ENCODE data around the gene SMURF1.

DNA sequence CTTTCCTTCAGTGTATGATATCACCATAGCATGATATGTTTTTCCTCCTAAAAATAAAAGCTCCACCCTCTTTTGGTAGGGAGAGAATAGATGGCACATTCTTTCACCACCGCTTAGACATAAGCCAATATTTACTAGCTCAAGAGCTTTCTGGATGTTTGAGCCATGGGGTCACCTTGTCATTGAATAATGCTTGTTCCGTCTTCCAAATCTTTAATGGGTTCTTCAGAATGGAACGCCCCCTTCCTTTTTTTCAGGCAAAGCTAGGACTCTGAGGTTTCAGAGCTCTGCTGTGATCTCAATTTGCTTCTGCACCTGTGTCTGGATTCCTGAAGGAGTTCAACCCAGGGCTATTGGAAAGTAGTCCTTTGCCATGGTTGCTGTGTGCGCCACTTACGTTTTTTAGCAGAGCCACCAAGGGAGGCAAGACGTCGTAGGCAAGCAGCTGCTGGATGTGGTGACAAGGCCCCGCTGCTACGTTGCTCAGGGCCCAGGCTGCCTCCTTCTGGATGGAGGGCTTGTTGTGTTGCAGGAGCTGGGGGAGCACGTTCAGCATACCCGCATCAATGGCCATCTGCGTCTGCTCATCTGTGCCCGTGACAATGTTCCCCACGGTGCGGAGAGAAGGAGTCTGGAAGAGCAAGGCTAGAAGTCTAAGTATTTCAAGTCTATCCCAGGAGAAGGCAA lies 40.8 kb upstream of the SMURF1 start:
- TF ChIP-seq CTCF (IDR thresholded peaks at IDR 0.05) (no peak), POLR2A (IDR thresholded peaks at IDR 0.05; ENCODE audit: low read depth) (no peak), EP300 (IDR thresholded peaks at IDR 0.05) (no peak), POLR2AphosphoS5 (IDR thresholded peaks at IDR 0.05) (no peak)

Data from esophagus muscularis mucosa (tissue), 4 donors.